Measurements from ENCODE around the gene ZC4H2. TPM values are rescaled to one million over a fixed set of nuclear protein-coding genes. Genes with fewer than 3 reads are reported as not detected.

ZC4H2 gene
- total RNA-seq, 1 donor = 6.4 TPM

- no peaks in the 10 kb centered on the region for H3K4me1 ChIP-seq (ENCODE audit: insufficient read depth, low read length)
- H3K9me3 ChIP-seq (ENCODE audit: low read depth, low read length) = peaks cover 5% of the 10 kb centered on the region
- no peaks in the 10 kb centered on the region for H3K27me3 ChIP-seq (ENCODE audit: insufficient read depth, low read length)
- H3K4me3 ChIP-seq (ENCODE audit: low read length) = no peak overlapping the region
Observed at GRCh38 chrX:64867217-64867616, 109.0 kb downstream of the ZC4H2 start.

Other genes starting within 250 kb of the ZC4H2 start
- gene ZC3H12B, start 58.4 kb upstream of the ZC4H2 start, total RNA-seq = 2.4 TPM

Data from mononuclear cell (primary cell).